Measurements from ENCODE around the gene L3MBTL4. TPM values are rescaled to one million over a fixed set of nuclear protein-coding genes. Genes with fewer than 3 reads are reported as not detected.

L3MBTL4 gene
- total RNA-seq, 1 experiment from 2014 or later: 0.87 TPM

DNA sequence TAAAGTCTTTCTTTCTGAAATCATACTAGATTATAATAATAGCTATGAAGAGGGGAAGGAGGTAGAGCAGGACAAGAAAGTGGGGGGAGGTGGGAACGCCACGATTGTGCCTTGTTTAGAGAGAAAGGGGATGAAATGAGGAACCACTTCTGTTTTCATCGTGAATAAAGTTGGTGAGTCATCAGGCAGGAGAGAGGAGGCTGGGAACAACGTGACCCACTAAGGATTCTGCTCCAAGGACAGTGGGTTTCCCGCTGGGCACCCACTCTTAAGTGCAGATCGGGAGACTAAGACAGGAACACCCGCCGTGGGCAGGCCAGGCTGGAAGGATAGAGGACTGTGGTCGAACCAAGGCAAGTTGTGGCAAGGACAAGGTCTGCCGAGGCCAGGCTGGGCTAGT is 158.2 kb downstream of the L3MBTL4 start:
- DNase-seq (ENCODE audit: low read depth, low spot score) (no peak), ATAC-seq (no peak)
- H3K9me3 ChIP-seq (ENCODE audit: control insufficient read depth, insufficient read depth, low read depth, low read length): no peaks in the 10 kb centered on the region
- no TSS peak for BruUV-seq (replicated peaks)
- H3K27ac ChIP-seq (ENCODE audit: low read length): no peak overlapping the region
- in situ Hi-C loops (cut with HindIII; ENCODE audit: low pct_unique_long_range_greater_than_20kb, low sequenced_read_pairs) (no loop called here), intact Hi-C loops (cut with micrococcal nuclease; ENCODE audit: unreplicated experiment) (no loop called here)
- ChIA-PET CTCF (no interaction called here), POLR2A (no interaction called here)
- H3K27me3 ChIP-seq (ENCODE audit: control insufficient read depth, insufficient read depth, low read length): no peaks in the 10 kb centered on the region
- no peaks in the 10 kb centered on the region for H3K36me3 ChIP-seq (ENCODE audit: control insufficient read depth, insufficient read depth, low read length)
- TF ChIP-seq, protein P1, sequence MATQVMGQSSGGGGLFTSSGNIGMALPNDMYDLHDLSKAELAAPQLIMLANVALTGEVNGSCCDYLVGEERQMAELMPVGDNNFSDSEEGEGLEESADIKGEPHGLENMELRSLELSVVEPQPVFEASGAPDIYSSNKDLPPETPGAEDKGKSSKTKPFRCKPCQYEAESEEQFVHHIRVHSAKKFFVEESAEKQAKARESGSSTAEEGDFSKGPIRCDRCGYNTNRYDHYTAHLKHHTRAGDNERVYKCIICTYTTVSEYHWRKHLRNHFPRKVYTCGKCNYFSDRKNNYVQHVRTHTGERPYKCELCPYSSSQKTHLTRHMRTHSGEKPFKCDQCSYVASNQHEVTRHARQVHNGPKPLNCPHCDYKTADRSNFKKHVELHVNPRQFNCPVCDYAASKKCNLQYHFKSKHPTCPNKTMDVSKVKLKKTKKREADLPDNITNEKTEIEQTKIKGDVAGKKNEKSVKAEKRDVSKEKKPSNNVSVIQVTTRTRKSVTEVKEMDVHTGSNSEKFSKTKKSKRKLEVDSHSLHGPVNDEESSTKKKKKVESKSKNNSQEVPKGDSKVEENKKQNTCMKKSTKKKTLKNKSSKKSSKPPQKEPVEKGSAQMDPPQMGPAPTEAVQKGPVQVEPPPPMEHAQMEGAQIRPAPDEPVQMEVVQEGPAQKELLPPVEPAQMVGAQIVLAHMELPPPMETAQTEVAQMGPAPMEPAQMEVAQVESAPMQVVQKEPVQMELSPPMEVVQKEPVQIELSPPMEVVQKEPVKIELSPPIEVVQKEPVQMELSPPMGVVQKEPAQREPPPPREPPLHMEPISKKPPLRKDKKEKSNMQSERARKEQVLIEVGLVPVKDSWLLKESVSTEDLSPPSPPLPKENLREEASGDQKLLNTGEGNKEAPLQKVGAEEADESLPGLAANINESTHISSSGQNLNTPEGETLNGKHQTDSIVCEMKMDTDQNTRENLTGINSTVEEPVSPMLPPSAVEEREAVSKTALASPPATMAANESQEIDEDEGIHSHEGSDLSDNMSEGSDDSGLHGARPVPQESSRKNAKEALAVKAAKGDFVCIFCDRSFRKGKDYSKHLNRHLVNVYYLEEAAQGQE (IDR thresholded peaks at IDR 0.05; ENCODE audit: insufficient read depth in 1 of 2, low read depth in 2 of 2, low read length in 1 of 2): no peak
- TF ChIP-seq, protein P2, sequence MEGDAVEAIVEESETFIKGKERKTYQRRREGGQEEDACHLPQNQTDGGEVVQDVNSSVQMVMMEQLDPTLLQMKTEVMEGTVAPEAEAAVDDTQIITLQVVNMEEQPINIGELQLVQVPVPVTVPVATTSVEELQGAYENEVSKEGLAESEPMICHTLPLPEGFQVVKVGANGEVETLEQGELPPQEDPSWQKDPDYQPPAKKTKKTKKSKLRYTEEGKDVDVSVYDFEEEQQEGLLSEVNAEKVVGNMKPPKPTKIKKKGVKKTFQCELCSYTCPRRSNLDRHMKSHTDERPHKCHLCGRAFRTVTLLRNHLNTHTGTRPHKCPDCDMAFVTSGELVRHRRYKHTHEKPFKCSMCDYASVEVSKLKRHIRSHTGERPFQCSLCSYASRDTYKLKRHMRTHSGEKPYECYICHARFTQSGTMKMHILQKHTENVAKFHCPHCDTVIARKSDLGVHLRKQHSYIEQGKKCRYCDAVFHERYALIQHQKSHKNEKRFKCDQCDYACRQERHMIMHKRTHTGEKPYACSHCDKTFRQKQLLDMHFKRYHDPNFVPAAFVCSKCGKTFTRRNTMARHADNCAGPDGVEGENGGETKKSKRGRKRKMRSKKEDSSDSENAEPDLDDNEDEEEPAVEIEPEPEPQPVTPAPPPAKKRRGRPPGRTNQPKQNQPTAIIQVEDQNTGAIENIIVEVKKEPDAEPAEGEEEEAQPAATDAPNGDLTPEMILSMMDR (IDR thresholded peaks at IDR 0.05): no peak
- TF ChIP-seq POLR2AphosphoS5 (IDR thresholded peaks at IDR 0.05; ENCODE audit: low read depth, low read length) (no peak), TCF7L2 (IDR thresholded peaks at IDR 0.05; ENCODE audit: low read depth, low read length) (no peak), SIN3A (IDR thresholded peaks at IDR 0.05; ENCODE audit: borderline replicate concordance, insufficient read depth, low read depth, low read length) (no peak)
- no peak overlapping the region for H3K4me3 ChIP-seq (ENCODE audit: low read depth in 2 of 2, low read length in 2 of 2)
- H3K4me1 ChIP-seq (ENCODE audit: control insufficient read depth, insufficient read depth, low read length): no peaks in the 10 kb centered on the region

DNA sequence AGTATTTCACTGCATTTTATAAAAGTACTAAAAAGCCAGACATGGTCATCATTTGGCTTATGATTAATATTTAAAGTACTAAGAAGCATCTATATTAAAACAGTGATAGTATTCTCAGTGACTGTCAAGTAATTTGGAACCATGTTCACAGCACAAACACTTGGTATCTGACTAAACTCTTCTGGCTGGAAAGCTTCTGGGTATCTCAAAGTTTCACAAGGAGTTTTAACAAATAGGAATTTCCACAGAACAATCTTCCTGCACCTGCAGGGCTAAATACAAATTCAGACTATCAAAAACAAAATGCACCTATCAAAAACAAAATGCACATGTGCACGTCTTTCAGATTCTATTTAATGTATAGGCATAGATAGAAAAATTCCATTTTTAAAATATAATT is 158.8 kb downstream of the L3MBTL4 start:
- H3K4me3 ChIP-seq (ENCODE audit: low read depth in 2 of 2, low read length in 2 of 2): no peak overlapping the region
- in situ Hi-C loops (cut with HindIII; ENCODE audit: low pct_unique_long_range_greater_than_20kb, low sequenced_read_pairs): no loop called here
- no peaks in the 10 kb centered on the region for H3K27me3 ChIP-seq (ENCODE audit: control insufficient read depth, insufficient read depth, low read length)
- DNase-seq (ENCODE audit: low read depth, low spot score) (no peak), ATAC-seq (no peak)
- CTCF ChIA-PET: no interaction called here
- H3K27ac ChIP-seq (ENCODE audit: low read length): no peak overlapping the region
- BruUV-seq (replicated peaks): no TSS peak
- TF ChIP-seq, protein P2 (IDR thresholded peaks at IDR 0.05): no peak
- TF ChIP-seq TCF7L2 (IDR thresholded peaks at IDR 0.05; ENCODE audit: low read depth, low read length): no peak
- TF ChIP-seq POLR2AphosphoS5 (IDR thresholded peaks at IDR 0.05; ENCODE audit: low read depth, low read length): no peak
- no peak for TF ChIP-seq SIN3A (IDR thresholded peaks at IDR 0.05; ENCODE audit: borderline replicate concordance, insufficient read depth, low read depth, low read length)
- no peaks in the 10 kb centered on the region for H3K36me3 ChIP-seq (ENCODE audit: control insufficient read depth, insufficient read depth, low read length)
- no peaks in the 10 kb centered on the region for H3K4me1 ChIP-seq (ENCODE audit: control insufficient read depth, insufficient read depth, low read length)
- no peaks in the 10 kb centered on the region for H3K9me3 ChIP-seq (ENCODE audit: control insufficient read depth, insufficient read depth, low read depth, low read length)
- POLR2A ChIA-PET: no interaction called here
- intact Hi-C loops (cut with micrococcal nuclease; ENCODE audit: unreplicated experiment): no loop called here

All from Panc1 (cell line).